ENCODE results near the gene ZNF653. TPM values are rescaled to one million over a fixed set of nuclear protein-coding genes. Genes with fewer than 3 reads are reported as not detected.

Gene ZNF653
- total and polyA plus RNA-seq, 9 of the 15 experiments (the other 6 are each of a cell fraction or from before 2014, with no cell fraction given) = 1.6 to 8.0 (median 4.2) TPM; not detected in 2

DNA sequence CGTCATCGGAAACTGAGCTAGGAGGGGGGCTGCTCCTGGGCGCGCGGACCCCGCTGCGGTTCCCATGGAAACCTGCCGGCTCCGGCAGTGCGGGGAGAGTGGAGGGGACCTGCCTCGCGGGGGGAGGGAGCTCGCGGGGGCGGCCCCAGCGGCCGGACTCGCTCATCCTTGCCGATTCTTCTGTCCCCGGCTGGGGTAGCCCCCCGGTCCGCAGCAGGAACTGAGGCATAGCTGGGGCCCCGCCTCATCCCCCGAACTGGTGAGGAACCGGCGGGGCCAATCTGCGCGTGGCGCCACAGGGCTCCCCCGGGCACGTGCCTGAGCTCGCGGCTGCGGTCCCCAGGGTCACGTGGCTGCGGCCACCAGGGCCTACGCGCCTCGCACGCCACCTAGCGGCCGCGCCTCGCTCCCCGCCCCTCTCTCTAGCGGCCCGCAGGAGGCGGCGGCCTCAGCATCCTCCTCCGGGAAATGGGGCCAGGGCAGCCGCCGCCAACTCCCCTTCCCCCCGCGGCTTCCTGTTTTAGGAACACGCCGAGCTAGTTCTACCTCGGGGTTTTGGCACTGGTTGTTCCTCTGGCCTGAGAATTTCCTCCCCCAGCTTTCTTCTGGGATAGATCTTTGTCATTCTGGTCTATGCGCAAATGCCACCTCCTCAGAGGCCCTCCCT lies 23.1 kb downstream of the ZNF653 start (continued):
- TF ChIP-seq, protein P1, sequence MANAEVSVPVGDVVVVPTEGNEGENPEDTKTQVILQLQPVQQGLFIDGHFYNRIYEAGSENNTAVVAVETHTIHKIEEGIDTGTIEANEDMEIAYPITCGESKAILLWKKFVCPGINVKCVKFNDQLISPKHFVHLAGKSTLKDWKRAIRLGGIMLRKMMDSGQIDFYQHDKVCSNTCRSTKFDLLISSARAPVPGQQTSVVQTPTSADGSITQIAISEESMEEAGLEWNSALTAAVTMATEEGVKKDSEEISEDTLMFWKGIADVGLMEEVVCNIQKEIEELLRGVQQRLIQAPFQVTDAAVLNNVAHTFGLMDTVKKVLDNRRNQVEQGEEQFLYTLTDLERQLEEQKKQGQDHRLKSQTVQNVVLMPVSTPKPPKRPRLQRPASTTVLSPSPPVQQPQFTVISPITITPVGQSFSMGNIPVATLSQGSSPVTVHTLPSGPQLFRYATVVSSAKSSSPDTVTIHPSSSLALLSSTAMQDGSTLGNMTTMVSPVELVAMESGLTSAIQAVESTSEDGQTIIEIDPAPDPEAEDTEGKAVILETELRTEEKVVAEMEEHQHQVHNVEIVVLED (CRISPR knock-in tag; IDR thresholded peaks at IDR 0.05) = no peak
- TF ChIP-seq PHF20 (IDR thresholded peaks at IDR 0.05; ENCODE audit: partially characterized antibody) = peak; percentile 42
- TF ChIP-seq ETV6 (IDR thresholded peaks at IDR 0.05; ENCODE audit: borderline replicate concordance in 1 of 2, low read depth in 2 of 2, low read length in 1 of 2) = no peak
- TF ChIP-seq ETV6 (CRISPR knock-in tag; IDR thresholded peaks at IDR 0.05; ENCODE audit: borderline replicate concordance) = peak; percentile 97; the same call in 1 of the 2 replicates
- TF ChIP-seq, protein P2, sequence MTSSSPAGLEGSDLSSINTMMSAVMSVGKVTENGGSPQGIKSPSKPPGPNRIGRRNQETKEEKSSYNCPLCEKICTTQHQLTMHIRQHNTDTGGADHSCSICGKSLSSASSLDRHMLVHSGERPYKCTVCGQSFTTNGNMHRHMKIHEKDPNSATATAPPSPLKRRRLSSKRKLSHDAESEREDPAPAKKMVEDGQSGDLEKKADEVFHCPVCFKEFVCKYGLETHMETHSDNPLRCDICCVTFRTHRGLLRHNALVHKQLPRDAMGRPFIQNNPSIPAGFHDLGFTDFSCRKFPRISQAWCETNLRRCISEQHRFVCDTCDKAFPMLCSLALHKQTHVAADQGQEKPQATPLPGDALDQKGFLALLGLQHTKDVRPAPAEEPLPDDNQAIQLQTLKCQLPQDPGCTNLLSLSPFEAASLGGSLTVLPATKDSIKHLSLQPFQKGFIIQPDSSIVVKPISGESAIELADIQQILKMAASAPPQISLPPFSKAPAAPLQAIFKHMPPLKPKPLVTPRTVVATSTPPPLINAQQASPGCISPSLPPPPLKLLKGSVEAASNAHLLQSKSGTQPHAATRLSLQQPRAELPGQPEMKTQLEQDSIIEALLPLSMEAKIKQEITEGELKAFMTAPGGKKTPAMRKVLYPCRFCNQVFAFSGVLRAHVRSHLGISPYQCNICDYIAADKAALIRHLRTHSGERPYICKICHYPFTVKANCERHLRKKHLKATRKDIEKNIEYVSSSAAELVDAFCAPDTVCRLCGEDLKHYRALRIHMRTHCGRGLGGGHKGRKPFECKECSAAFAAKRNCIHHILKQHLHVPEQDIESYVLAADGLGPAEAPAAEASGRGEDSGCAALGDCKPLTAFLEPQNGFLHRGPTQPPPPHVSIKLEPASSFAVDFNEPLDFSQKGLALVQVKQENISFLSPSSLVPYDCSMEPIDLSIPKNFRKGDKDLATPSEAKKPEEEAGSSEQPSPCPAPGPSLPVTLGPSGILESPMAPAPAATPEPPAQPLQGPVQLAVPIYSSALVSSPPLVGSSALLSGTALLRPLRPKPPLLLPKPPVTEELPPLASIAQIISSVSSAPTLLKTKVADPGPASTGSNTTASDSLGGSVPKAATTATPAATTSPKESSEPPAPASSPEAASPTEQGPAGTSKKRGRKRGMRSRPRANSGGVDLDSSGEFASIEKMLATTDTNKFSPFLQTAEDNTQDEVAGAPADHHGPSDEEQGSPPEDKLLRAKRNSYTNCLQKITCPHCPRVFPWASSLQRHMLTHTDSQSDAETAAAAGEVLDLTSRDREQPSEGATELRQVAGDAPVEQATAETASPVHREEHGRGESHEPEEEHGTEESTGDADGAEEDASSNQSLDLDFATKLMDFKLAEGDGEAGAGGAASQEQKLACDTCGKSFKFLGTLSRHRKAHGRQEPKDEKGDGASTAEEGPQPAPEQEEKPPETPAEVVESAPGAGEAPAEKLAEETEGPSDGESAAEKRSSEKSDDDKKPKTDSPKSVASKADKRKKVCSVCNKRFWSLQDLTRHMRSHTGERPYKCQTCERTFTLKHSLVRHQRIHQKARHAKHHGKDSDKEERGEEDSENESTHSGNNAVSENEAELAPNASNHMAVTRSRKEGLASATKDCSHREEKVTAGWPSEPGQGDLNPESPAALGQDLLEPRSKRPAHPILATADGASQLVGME (CRISPR knock-in tag; IDR thresholded peaks at IDR 0.05) = peak; percentile 93
- peak; percentile 88 for TF ChIP-seq RFX1 (IDR thresholded peaks at IDR 0.05)
- TF ChIP-seq ZBTB17 (CRISPR knock-in tag; IDR thresholded peaks at IDR 0.05) = peak; percentile 48; the same call in 1 of the 2 replicates
- TF ChIP-seq, protein P3, sequence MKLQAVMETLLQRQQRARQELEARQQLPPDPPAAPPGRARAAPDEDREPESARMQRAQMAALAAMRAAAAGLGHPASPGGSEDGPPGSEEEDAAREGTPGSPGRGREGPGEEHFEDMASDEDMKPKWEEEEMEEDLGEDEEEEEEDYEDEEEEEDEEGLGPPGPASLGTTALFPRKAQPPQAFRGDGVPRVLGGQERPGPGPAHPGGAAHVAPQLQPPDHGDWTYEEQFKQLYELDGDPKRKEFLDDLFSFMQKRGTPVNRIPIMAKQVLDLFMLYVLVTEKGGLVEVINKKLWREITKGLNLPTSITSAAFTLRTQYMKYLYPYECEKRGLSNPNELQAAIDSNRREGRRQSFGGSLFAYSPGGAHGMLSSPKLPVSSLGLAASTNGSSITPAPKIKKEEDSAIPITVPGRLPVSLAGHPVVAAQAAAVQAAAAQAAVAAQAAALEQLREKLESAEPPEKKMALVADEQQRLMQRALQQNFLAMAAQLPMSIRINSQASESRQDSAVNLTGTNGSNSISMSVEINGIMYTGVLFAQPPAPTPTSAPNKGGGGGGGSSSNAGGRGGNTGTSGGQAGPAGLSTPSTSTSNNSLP (IDR thresholded peaks at IDR 0.05; ENCODE audit: borderline replicate concordance, low read depth, low read length) = peak; percentile 47; the same call in 1 of the 2 replicates
- peak; percentile 96 for TF ChIP-seq U2AF1 (optimal IDR thresholded peaks at IDR 0.05; ENCODE audit: low read depth, low read length)
- TF ChIP-seq, protein P4, sequence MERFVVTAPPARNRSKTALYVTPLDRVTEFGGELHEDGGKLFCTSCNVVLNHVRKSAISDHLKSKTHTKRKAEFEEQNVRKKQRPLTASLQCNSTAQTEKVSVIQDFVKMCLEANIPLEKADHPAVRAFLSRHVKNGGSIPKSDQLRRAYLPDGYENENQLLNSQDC (CRISPR knock-in tag; IDR thresholded peaks at IDR 0.05) = peak; percentile 13; the same call in 1 of the 2 replicates
- peak; percentile 67; the same call in 1 of the 2 replicates for TF ChIP-seq KDM2B (CRISPR knock-in tag; IDR thresholded peaks at IDR 0.05)
- TF ChIP-seq SNIP1 (IDR thresholded peaks at IDR 0.05; ENCODE audit: low read depth) = peak; percentile 80
- TF ChIP-seq MYC (IDR thresholded peaks at IDR 0.05; ENCODE audit: low read depth, low read length) = peak; percentile 97
- peak; percentile 52; the same call in 1 of the 2 replicates for TF ChIP-seq MYC (CRISPR knock-in tag; IDR thresholded peaks at IDR 0.05; ENCODE audit: borderline replicate concordance, low read depth)
- peak; percentile 61 for TF ChIP-seq RBBP5 (IDR thresholded peaks at IDR 0.05; ENCODE audit: borderline replicate concordance, insufficient read depth, low read length, poor library complexity, severe bottlenecking)
- TF ChIP-seq KAT7 (CRISPR knock-in tag; IDR thresholded peaks at IDR 0.05; ENCODE audit: borderline replicate concordance) = peak; percentile 97
- 0 out of 2 replicates have a peak, but pooled peaks have one; percentile 37 for TF ChIP-seq ZEB2 (IDR thresholded peaks at IDR 0.05)
- peak; percentile 36 for TF ChIP-seq TBP (optimal IDR thresholded peaks at IDR 0.05; ENCODE audit: low read depth, low read length)

Measured in K562 (cell line).